Liver (tissue), 3 donors: Measurements from ENCODE around the gene CFAP410.

Experiments used
- CTCF ChIP-seq: fragments of 150-350 bp; IDR thresholded peaks from 2 replicates; pipeline ENCODE4 v1.5.1; 2017; ENCODE audit warnings: improper control_type of control experiment, low read depth, low read length; ENCODE audit not compliant: missing input control
- JUND ChIP-seq, 2 donors: IDR thresholded peaks; 2 replicates each; pipeline ENCODE4 v1.6.1; 2016; ENCODE audit warnings: antibody characterized with exemption in 2 of 2
- REST ChIP-seq: IDR thresholded peaks from 2 replicates; pipeline ENCODE4 v1.6.1; 2016; ENCODE audit warnings: antibody characterized with exemption, mild to moderate bottlenecking
- ZBTB33 ChIP-seq: IDR thresholded peaks from 2 replicates; pipeline ENCODE4 v1.6.1; 2016; ENCODE audit warnings: antibody characterized with exemption
- donor health status: healthy.
- donor health status: healthy.

- no peak for TF ChIP-seq CTCF
- TF ChIP-seq JUND (IDR thresholded peaks at IDR 0.05) = no peak
- no peak for TF ChIP-seq REST
- no peak for TF ChIP-seq ZBTB33
These were observed 53.0 kb downstream of the CFAP410 start for GRCh38 chr21:44286086-44286715.
